Endometrial microvascular endothelial cells (primary cell): ENCODE data around the gene LYPD5. TPM values are rescaled to one million over a fixed set of nuclear protein-coding genes. Genes with fewer than 3 reads are reported as not detected.

ENCODE experiments used
- in situ Hi-C: cut with HindIII; loops from 2 replicates; pipeline ENCODE4 v1.10.0; 2017; ENCODE audit warnings: low sequenced_read_pairs, low pct_unique_long_range_greater_than_20kb; ENCODE audit errors: inconsistent ontology term
- total RNA-seq: library from RNA; depleted of rRNA; stranded (reverse); fragments of >200 nt; gene quantifications from one replicate; pipeline ENCODE4 v1.2.3, GENCODE V29; 2015; ENCODE audit errors: inconsistent ontology term

LYPD5 gene
- total RNA-seq, 1 donor from 2014 or later = 0.09 TPM

GRCh38 chr19:43762814-43763213 lies 39.4 kb downstream of the LYPD5 start:
- in situ Hi-C loops = no loop called here

DNA sequence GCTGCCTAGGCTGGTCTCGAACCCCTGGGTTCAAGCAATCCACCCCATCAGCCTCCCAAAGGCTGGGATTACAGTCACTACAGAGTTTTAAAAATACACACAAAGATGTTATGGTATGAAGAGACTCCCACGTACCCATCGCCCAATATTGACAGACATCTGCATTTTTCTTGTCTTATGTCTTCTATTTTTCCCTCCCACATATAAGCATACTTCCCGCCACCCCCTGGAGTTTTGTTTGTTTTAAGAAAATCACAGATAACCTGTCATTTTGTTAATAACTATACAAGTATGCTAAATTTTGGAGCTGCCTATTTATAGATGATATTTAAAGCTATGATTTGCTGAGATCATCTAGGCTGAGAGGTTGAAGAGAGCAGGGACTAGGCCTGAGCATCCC lies 41.3 kb downstream of the LYPD5 start:
- in situ Hi-C loops = no loop called here

DNA sequence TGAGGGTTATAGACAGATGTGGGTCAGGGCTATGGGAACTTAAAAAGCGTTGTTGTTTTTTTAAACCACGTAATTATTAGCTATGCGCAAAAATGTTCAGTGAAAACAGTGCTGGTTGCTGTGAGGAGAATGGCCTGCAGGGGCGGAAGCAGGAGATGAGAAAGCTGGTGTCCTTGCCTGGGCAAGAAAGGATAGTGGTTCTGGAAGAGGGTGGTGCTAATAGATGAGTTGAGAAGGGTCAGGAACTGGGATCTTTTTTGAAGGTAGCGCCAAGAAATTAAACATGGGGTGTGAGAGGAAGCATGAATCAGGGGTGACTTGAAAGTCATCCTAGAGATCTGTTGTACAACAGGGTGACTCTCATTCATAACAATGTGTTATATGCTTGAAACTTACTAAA lies 42.7 kb downstream of the LYPD5 start:
- in situ Hi-C loops = no loop called here

DNA sequence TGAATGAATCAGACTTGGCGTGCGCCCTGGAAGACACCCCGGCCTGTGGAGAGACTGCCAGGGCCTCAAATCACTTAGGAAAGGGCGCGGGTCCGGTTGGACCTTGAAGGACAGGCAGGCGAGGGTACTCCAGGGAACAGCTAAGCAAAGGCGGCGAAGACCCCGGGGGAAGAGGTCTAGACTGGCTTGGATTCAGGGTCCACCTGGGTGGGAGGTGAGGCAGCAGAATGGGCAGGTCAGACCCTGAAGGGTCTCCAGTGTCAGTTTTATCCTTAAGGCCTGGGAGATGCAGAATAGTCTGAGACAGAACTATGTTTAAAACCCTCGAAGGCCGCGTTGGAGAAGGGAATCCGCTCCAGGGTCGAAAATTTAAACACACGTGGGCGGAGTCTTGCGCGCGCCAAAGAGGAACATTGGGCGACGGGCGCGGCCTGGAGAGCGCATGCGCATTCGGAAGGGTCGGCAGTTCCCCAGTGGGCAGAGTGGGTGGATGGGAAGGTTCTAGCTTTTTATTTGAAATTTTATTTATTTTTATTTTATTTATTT lies 46.9 kb downstream of the LYPD5 start:
- in situ Hi-C loops = no loop called here

DNA sequence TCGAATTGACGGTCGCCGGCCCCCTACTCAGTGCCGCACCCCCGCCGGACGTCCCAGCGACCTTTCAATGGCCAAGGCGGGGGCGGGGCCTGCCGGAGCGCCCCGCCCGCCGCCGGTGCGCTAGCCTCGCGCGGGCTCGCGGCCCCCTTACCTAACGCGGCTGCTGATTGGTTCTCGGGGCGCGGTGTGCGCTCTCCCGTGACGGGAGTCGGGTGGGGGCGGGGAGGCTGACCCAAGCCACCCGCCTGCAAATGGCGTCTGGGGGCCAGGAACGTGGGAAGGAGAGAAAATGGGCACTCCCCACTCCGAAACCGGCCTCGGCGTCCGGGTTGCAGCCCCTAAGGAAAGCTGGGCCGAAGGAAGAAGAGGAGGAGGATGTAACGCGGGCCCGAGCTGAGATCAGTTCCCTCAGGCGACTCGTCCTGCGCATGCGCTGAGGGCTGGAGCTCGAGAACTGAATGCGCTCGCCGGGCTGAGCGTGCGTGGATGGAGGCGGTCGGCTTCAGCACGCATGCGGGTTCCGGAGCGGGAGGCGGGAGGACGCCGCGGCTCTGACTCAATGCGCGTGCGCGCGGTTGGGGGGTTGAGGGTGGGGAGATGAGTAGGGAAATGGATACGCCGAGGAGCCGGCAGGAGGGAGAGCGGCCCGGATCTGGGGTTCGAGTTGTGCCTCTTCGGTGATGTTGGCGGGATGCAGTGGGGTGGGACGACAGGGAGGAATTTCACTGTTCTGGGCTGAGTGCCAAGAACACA lies 47.6 kb downstream of the LYPD5 start, which contains the start of gene SMG9:
SMG9 (minus strand) TSS at position 460 of the 753 bp plus-strand sequence. CDS start 4,221 bp downstream, outside the sequence.
- in situ Hi-C loops = no loop called here

GRCh38 chr19:43754253-43754502 lies 48.1 kb downstream of the LYPD5 start:
- in situ Hi-C loops = no loop called here

GRCh38 chr19:43752287-43752875 lies 49.9 kb downstream of the LYPD5 start:
- in situ Hi-C loops = no loop called here

DNA sequence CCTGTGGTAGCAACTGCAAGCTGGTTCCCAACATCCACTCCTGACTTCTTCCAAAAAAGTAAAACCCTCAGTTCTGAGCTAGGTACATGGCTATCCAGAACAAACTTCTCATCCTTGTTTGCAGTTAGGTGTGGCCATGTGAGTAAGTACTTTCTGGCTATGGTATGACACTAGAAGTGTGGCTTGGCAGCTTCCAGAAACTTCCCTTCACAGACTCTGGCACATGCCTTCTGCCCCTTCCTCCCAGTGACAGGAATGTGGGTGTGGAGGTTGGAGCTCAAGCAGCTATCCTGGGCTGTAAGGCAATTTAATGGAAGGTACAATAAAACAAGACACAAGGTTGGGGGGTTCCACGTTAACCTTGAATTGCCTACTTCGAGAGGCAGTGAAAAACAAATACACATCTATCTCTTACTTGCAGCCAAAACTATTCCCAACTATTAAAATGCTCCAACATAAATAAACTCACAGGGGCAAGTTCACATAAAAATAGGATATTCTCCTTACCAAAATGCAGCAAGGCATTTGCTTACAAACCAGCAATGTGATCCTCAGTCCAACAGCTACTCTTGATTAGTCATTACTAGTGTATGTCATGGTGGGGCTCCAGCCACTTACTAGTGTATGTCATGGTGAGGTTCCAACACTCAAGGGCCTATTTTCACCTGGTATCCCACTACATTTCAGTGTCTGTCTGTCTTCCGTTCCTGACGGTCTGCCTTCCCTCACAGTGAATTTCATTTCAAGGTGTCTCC lies 50.6 kb downstream of the LYPD5 start:
- in situ Hi-C loops = no loop called here

DNA sequence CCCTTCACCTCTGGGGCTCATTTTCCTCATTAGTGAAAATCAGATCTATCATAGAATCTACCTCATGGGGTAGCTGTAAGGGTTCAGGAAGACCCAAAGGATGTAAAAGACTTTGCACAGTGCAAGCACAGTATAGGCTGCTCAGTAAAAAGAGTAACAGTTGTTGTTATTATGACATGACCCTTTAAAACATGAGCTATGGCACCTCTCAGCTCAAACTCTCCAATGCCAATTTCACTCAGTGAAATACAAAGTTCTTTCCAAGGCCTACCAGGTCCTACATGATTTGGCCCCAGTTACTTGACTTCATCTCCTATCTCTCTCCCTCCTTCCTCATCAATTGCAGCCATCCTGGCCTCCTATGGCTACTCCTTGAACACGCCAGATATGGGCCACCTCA lies 52.3 kb downstream of the LYPD5 start:
- in situ Hi-C loops = no loop called here

GRCh38 chr19:43749152-43749551 lies 53.1 kb downstream of the LYPD5 start:
- in situ Hi-C loops = no loop called here

DNA sequence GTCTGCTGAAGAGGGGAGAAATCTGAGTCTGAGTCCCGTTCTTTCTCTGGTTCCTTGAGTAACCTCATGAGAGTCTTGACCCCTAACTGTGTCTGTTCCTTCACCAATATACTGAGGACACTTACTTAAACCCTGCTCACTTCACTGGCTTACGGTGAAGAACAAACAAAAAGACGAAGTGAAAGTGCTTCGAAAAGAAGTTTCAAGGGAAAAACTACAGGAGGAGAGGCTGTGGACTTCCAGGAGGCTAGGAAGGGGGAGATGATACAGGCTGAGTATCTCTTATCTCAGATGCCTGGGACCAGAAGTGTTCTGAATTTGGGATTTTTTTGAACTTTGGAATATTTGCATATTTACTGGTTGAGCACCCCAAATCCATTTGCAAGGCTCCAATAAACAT lies 53.6 kb downstream of the LYPD5 start:
- in situ Hi-C loops = no loop called here

GRCh38 chr19:43748205-43748594 lies 54.0 kb downstream of the LYPD5 start:
- in situ Hi-C loops = no loop called here

DNA sequence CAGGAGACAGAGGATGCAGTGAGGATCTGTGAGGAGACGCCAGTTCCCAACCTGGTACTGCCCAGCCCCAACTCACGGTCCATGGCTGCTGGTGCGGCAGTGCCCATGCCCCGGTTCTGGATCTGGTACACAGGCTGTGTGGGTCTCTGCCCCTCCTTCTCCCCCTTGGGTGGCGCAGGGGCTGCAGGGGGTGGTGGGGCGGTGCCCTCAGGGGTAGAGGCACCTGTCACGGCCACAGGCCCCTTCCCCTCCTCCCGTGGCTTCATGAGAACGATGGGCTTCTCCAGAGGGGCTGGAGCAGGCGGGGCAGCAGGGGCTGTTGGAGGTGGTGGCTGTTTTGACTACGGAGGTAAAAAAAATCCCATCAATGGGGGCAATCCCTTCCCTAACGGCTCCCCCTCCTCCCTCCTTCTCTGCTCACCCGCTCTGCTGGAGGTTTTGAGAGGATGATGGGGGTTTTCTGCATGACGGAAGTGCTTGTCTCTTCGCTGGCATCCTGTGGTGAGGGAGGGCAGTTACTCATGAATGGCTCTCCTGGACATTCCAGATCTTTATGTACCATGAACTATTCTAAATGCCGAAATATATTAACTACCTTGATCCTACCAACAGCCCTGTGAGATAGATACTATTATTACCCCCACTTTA lies 54.6 kb downstream of the LYPD5 start:
- in situ Hi-C loops = no loop called here

Other genes starting within 250 kb of the LYPD5 start
- gene XRCC1, start 226.9 kb downstream of the LYPD5 start, total RNA-seq = 51.9 TPM
- gene PINLYP, start 226.6 kb downstream of the LYPD5 start, total RNA-seq = 1.9 TPM
- gene IRGQ, start 206.3 kb downstream of the LYPD5 start, total RNA-seq = 15.0 TPM
- 22.5 TPM for gene ZNF576, start 205.9 kb downstream of the LYPD5 start, total RNA-seq
- not detected for gene SRRM5, start 190.4 kb downstream of the LYPD5 start, total RNA-seq
- gene ZNF428, start 182.8 kb downstream of the LYPD5 start, total RNA-seq = 62.4 TPM
- gene CADM4, start 162.6 kb downstream of the LYPD5 start, total RNA-seq = 0.19 TPM
- gene PLAUR, start 132.3 kb downstream of the LYPD5 start, total RNA-seq = 245 TPM
- gene IRGC, start 86.4 kb downstream of the LYPD5 start, total RNA-seq = not detected
- 13.9 TPM for gene SMG9, start 47.5 kb downstream of the LYPD5 start, total RNA-seq
- 17.4 TPM for gene KCNN4, start 21.5 kb downstream of the LYPD5 start, total RNA-seq
- gene ZNF283, start 24.9 kb upstream of the LYPD5 start, total RNA-seq = 1.6 TPM
- gene ZNF404, start 81.5 kb upstream of the LYPD5 start, total RNA-seq = 1.1 TPM
- gene ZNF45, start 132.8 kb upstream of the LYPD5 start, total RNA-seq = 10.5 TPM
- gene ZNF221, start 148.8 kb upstream of the LYPD5 start, total RNA-seq = 1.2 TPM
- gene ZNF155, start 181.7 kb upstream of the LYPD5 start, total RNA-seq = 3.7 TPM
- 2.0 TPM for gene ZNF230, start 200.5 kb upstream of the LYPD5 start, total RNA-seq
- 0.56 TPM for gene ZNF222, start 222.9 kb upstream of the LYPD5 start, total RNA-seq
- gene ZNF223, start 249.6 kb upstream of the LYPD5 start, total RNA-seq = 10.2 TPM